Measurements from ENCODE around the gene LIPF.

GRCh38 chr10:88618496-88618895 is 45.7 kb upstream of the LIPF start:
- TF ChIP-seq CTCF (conservative IDR thresholded peaks at IDR 0.05; ENCODE audit: low read depth in 2 of 2): no peak
- TF ChIP-seq JUNB (IDR thresholded peaks at IDR 0.05; ENCODE audit: unreplicated experiment): no peak
- no peak for TF ChIP-seq EZH2phosphoT487 (IDR thresholded peaks at IDR 0.05; ENCODE audit: unreplicated experiment)
- no peak for TF ChIP-seq EZH2 (IDR thresholded peaks at IDR 0.05; ENCODE audit: low read depth, unreplicated experiment)
